IMR-90 (cell line): ENCODE data around the gene PLEKHA8. TPM values are rescaled to one million over a fixed set of nuclear protein-coding genes. Genes with fewer than 3 reads are reported as not detected.

Experiments
- ATAC-seq: fragments of 200-7000 bp; cut with Tn5 transposase; 2 replicates; pipeline ENCODE4 v1.9.1; 2020; ENCODE audit warnings: low read depth, mild to moderate bottlenecking, moderate library complexity
- BruUV-seq: library from RNA; stranded (reverse); fragments of 400-500 nt; replicated peaks from 2 replicates; lab custom pipeline; 2021; lab: Mats Ljungman, UMichigan
- CTCF ChIA-PET: fragments of 300-600 bp; formaldehyde crosslinking; extraction: SDS; loops from one replicate; lab custom pipeline; 2021; ENCODE audit warnings: antibody characterized with exemption; lab: Yijun Ruan, JAX
- POLR2A ChIA-PET: fragments of 300-600 bp; sonication (Branson Sonifier 250); formaldehyde crosslinking; loops from one replicate; lab custom pipeline; 2022; ENCODE audit warnings: antibody characterized with exemption; ENCODE audit not compliant: unreplicated experiment; lab: Charles Lee
- DNase-seq: peaks from one replicate; pipeline ENCODE4 v3.0.0; 2013
- H2AFZ ChIP-seq: replicated peaks from 2 replicates; pipeline ENCODE3; 2013; ENCODE audit warnings: low read length, mild to moderate bottlenecking; ENCODE audit not compliant: poor library complexity
- H2AK5ac ChIP-seq: 2 replicates; pipeline ENCODE4 v1.6.1; 2013; ENCODE audit warnings: low read depth, low read length, inconsistent platforms
- H2AK9ac ChIP-seq: replicated peaks from 2 replicates; pipeline ENCODE3; 2013; ENCODE audit warnings: mild to moderate bottlenecking, low read depth, low read length, moderate library complexity; ENCODE audit not compliant: poor library complexity
- H2BK120ac ChIP-seq: 2 replicates; pipeline ENCODE4 v1.6.1; 2013; ENCODE audit warnings: low read depth, low read length, inconsistent platforms
- H2BK15ac ChIP-seq: 3 replicates; pipeline ENCODE4 v1.6.1; 2013; ENCODE audit warnings: low read depth, low read length, inconsistent platforms
- H2BK20ac ChIP-seq: 2 replicates; pipeline ENCODE4 v1.6.1; 2013; ENCODE audit warnings: low read depth, mild to moderate bottlenecking, inconsistent platforms, low read length, moderate library complexity
- H2BK5ac ChIP-seq: 2 replicates; pipeline ENCODE4 v1.6.1; 2013; ENCODE audit warnings: mild to moderate bottlenecking, low read depth, low read length, inconsistent platforms; ENCODE audit not compliant: poor library complexity, severe bottlenecking
- H3K14ac ChIP-seq: replicated peaks from 2 replicates; pipeline ENCODE4 v1.6.1; 2013; ENCODE audit warnings: low read depth, low read length, inconsistent platforms
- H3K18ac ChIP-seq: 2 replicates; pipeline ENCODE4 v1.6.1; 2013; ENCODE audit warnings: low read depth, low read length, control low read depth
- H3K23ac ChIP-seq: 2 replicates; pipeline ENCODE4 v1.6.1; 2013; ENCODE audit warnings: low read depth, low read length, inconsistent platforms
- H3K27ac ChIP-seq: 2 replicates; pipeline ENCODE4 v1.5.1; 2013; ENCODE audit warnings: mild to moderate bottlenecking, control low read depth, low read length; ENCODE audit not compliant: insufficient read depth
- H3K27me3 ChIP-seq: 2 replicates; pipeline ENCODE4 v1.6.1; 2013; ENCODE audit warnings: low read length; ENCODE audit not compliant: control insufficient read depth, insufficient read depth
- H3K36me3 ChIP-seq: 2 replicates; pipeline ENCODE4 v1.6.1; 2013; ENCODE audit warnings: low read length, mixed read lengths; ENCODE audit not compliant: control insufficient read depth, insufficient read depth
- H3K4ac ChIP-seq: 2 replicates; pipeline ENCODE4 v1.6.1; 2013; ENCODE audit warnings: low read depth, low read length, inconsistent platforms
- H3K4me1 ChIP-seq: 2 replicates; pipeline ENCODE4 v1.6.1; 2013; ENCODE audit warnings: low read length, mixed read lengths; ENCODE audit not compliant: control insufficient read depth, insufficient read depth
- H3K4me2 ChIP-seq: 2 replicates; pipeline ENCODE4 v1.6.1; 2013; ENCODE audit warnings: low read depth, mild to moderate bottlenecking, control low read depth, low read length, moderate library complexity
- H3K4me3 ChIP-seq: 2 replicates; pipeline ENCODE4 v1.5.1; 2013; ENCODE audit warnings: low read depth, mild to moderate bottlenecking, control low read depth, low read length, moderate library complexity; ENCODE audit not compliant: insufficient read depth
- H3K56ac ChIP-seq: 2 replicates; pipeline ENCODE4 v1.6.1; 2013; ENCODE audit warnings: low read length, inconsistent platforms; ENCODE audit not compliant: insufficient read depth; ENCODE audit errors: extremely low read depth
- H3K79me1 ChIP-seq, 2 experiments: 2 replicates each; pipeline ENCODE4 v1.6.1; 2013; ENCODE audit warnings: low read length in 2 of 2, inconsistent platforms in 1 of 2, low read depth in 1 of 2
- H3K9ac ChIP-seq: 2 replicates; pipeline ENCODE4 v1.6.1; 2013; ENCODE audit warnings: low read depth, low read length, control low read depth
- H3K9me1 ChIP-seq: 2 replicates; pipeline ENCODE4 v1.6.1; 2013; ENCODE audit warnings: low read length, inconsistent platforms; ENCODE audit not compliant: insufficient read depth
- H3K9me3 ChIP-seq: 2 replicates; pipeline ENCODE4 v1.6.1; 2013; ENCODE audit warnings: low read length; ENCODE audit not compliant: control insufficient read depth, insufficient read depth
- H4K20me1 ChIP-seq: 2 replicates; pipeline ENCODE4 v1.6.1; 2013; ENCODE audit warnings: low read length, inconsistent platforms; ENCODE audit not compliant: insufficient read depth
- H4K5ac ChIP-seq: 2 replicates; pipeline ENCODE4 v1.6.1; 2013; ENCODE audit warnings: mild to moderate bottlenecking, low read depth, low read length, control low read depth
- H4K8ac ChIP-seq, 2 experiments: 2 replicates each; pipeline ENCODE4 v1.6.1; 2013; ENCODE audit warnings: low read depth in 2 of 2, low read length in 2 of 2, control low read depth in 1 of 2, inconsistent platforms in 1 of 2
- H4K91ac ChIP-seq: 2 replicates; pipeline ENCODE4 v1.6.1; 2013; ENCODE audit warnings: low read depth, low read length, inconsistent platforms; ENCODE audit not compliant: insufficient read depth
- BHLHE40 ChIP-seq: fragments of 150-350 bp; IDR thresholded peaks from 2 replicates; pipeline ENCODE4 v1.6.1; 2016; ENCODE audit warnings: mild to moderate bottlenecking, low read depth, low read length
- MAZ ChIP-seq: IDR thresholded peaks from 2 replicates; pipeline ENCODE4 v1.6.1; 2012; ENCODE audit warnings: low read depth, mild to moderate bottlenecking, low read length, improper control_type of control experiment, moderate library complexity, borderline replicate concordance
- MXI1 ChIP-seq: IDR thresholded peaks from 2 replicates; pipeline ENCODE4 v1.6.1; 2012; ENCODE audit warnings: low read depth, mild to moderate bottlenecking, low read length, moderate library complexity, borderline replicate concordance
- POLR2A ChIP-seq: IDR thresholded peaks from 2 replicates; pipeline ENCODE4 v1.6.1; 2012; ENCODE audit warnings: mild to moderate bottlenecking, low read depth, low read length
- RAD21 ChIP-seq: IDR thresholded peaks from 2 replicates; pipeline ENCODE4 v1.6.1; 2012; ENCODE audit warnings: low read length, improper control_type of control experiment
- RCOR1 ChIP-seq: IDR thresholded peaks from 2 replicates; pipeline ENCODE4 v1.6.1; 2012; ENCODE audit warnings: mild to moderate bottlenecking, low read length, improper control_type of control experiment; ENCODE audit not compliant: insufficient replicate concordance
- WGBS, 2 experiments: methylation state at CpG; one replicate each; pipeline versions ENCODE4 v1.1.5 to v1.1.7; 2013; ENCODE audit warnings: missing lambda C conversion rate in 2 of 2; ENCODE audit not compliant: insufficient read length in 1 of 2; ENCODE audit errors: extremely low coverage in 2 of 2; 5-methylcytosine and 5-hydroxymethylcytosine counted together
- dilution Hi-C: fragments of 300-500 bp; cut with HindIII; formaldehyde crosslinking; loops from one replicate; pipeline ENCODE4 v1.14.3; 2018; ENCODE audit warnings: low sequenced_read_pairs; ENCODE audit not compliant: unreplicated experiment
- in situ Hi-C: fragments of 300-500 bp; cut with MboI; formaldehyde crosslinking; loops from 3 replicates; pipeline ENCODE4 v1.14.3; 2019; ENCODE audit warnings: low sequenced_read_pairs, inconsistent platforms, mixed read lengths
- intact Hi-C: fragments of 100-400 bp; cut with micrococcal nuclease; formaldehyde crosslinking; loops from 2 replicates; pipeline ENCODE4 v1.10.0; 2022
- polyA plus RNA-seq, 3 experiments: library from polyadenylated mRNA; depleted of rRNA; stranded (reverse); fragments of >200 nt; gene quantifications; 2 replicates each; pipeline ENCODE4 v1.2.3, GENCODE V29; 2012; ENCODE audit warnings: low replicate concordance in 1 of 3
- total RNA-seq: library from RNA; depleted of rRNA; stranded (reverse); fragments of >200 nt; gene quantifications from 2 replicates; pipeline ENCODE4 v1.2.3, GENCODE V29; 2012

PLEKHA8 gene
- total and polyA plus RNA-seq, 2 of the 4 experiments (the other 2 are of a cell fraction): 3.6 to 9.7 TPM

GRCh38 chr7:30019960-30020359, 8.3 kb upstream of the PLEKHA8 start:
- Histone ChIP-seq H2AK5ac (no peak overlapping the region), H3K23ac (no peak overlapping the region), H4K20me1 (peaks cover 4% of the 10 kb centered on the region; the same call in 1 of the 2 replicates), H3K27ac (no peak overlapping the region), H2AK9ac (no peak overlapping the region), H2AFZ (no peak overlapping the region), H4K5ac (no peak overlapping the region), H3K36me3 (peaks cover 7% of the 10 kb centered on the region), H3K79me1 (peaks cover 11 to 26% of the 10 kb centered on the region in 2 experiments), H3K18ac (peak overlapping the region; percentile 44; the same call in 1 of the 2 replicates), H4K91ac (no peak overlapping the region), H3K9ac (no peak overlapping the region), H3K4me1 (no peaks in the 10 kb centered on the region; the same call in 1 of the 2 replicates), H3K4me2 (peak overlapping the region; percentile 50; the same call in 1 of the 2 replicates), H3K27me3 (no peaks in the 10 kb centered on the region), H2BK15ac (no peak overlapping the region), H3K9me3 (no peaks in the 10 kb centered on the region), H2BK5ac (peak overlapping the region; percentile 54), H4K8ac (no peak overlapping the region), H3K4ac (no peak overlapping the region), H3K9me1 (peaks cover 4% of the 10 kb centered on the region), H3K14ac (no peak overlapping the region), H2BK20ac (no peak overlapping the region), H2BK120ac (no peak overlapping the region), H3K56ac (no peak overlapping the region), H3K4me3 (no peak overlapping the region)
- no peak for TF ChIP-seq BHLHE40
- TF ChIP-seq POLR2A: no peak
- no peak for TF ChIP-seq RCOR1
- TF ChIP-seq RAD21: no peak
- TF ChIP-seq MXI1: no peak
- no peak for TF ChIP-seq MAZ
- intact Hi-C loops (no loop called here), in situ Hi-C loops (no loop called here), dilution Hi-C loops (no loop called here)
- CTCF ChIA-PET: no interaction called here
- WGBS, 2 experiments: no CpG with 5 or more reads among the region's 1 CpG
- POLR2A ChIA-PET: no interaction called here
- peak; percentile 7 for DNase-seq
- peak; percentile 49; the same call in 1 of the 2 replicates for ATAC-seq
- no TSS peak for BruUV-seq
